ENCODE results near the gene OSBPL10. TPM values are rescaled to one million over a fixed set of nuclear protein-coding genes. Genes with fewer than 3 reads are reported as not detected.

The OSBPL10 gene
- total RNA-seq, 2 experiments from 2014 or later: 1.6 to 1.7 TPM

GRCh38 chr3:31743331-31744089 lies 237.6 kb downstream of the OSBPL10 start:
- H3K4me3 Mint-ChIP-seq: no peak overlapping the region
- H3K27ac Mint-ChIP-seq: no peak overlapping the region
- no peaks in the 10 kb centered on the region for H3K4me1 Mint-ChIP-seq
- peaks cover 5% of the 10 kb centered on the region for H3K9me3 Mint-ChIP-seq
- ChIA-PET CTCF (no interaction called here), POLR2A (no interaction called here)
- DNase-seq: no peak
- peaks cover 3% of the 10 kb centered on the region for H3K36me3 Mint-ChIP-seq (ENCODE audit: low read depth)
- no peaks in the 10 kb centered on the region for H3K27me3 Mint-ChIP-seq

- CTCF ChIA-PET: no interaction called here
- POLR2A ChIA-PET: no interaction called here
- Mint-ChIP-seq H3K36me3 (ENCODE audit: low read depth) (peaks cover 3% of the 10 kb centered on the region), H3K27me3 (peaks cover 11% of the 10 kb centered on the region), H3K4me3 (no peak overlapping the region), H3K4me1 (no peaks in the 10 kb centered on the region), H3K27ac (no peak overlapping the region), H3K9me3 (peaks cover 5% of the 10 kb centered on the region)
- DNase-seq: no peak
Measured at GRCh38 chr3:31740397-31740796, 240.7 kb downstream of the OSBPL10 start.

GRCh38 chr3:31738412-31738811 lies 242.7 kb downstream of the OSBPL10 start:
- H3K9me3 Mint-ChIP-seq: peaks cover 5% of the 10 kb centered on the region
- peaks cover 11% of the 10 kb centered on the region for H3K27me3 Mint-ChIP-seq
- ChIA-PET CTCF (no interaction called here), POLR2A (no interaction called here)
- H3K4me1 Mint-ChIP-seq: no peaks in the 10 kb centered on the region
- H3K4me3 Mint-ChIP-seq: no peak overlapping the region
- peaks cover 3% of the 10 kb centered on the region for H3K36me3 Mint-ChIP-seq (ENCODE audit: low read depth)
- DNase-seq: no peak
- no peak overlapping the region for H3K27ac Mint-ChIP-seq

- CTCF ChIA-PET: interaction anchor here (1.2 kb wide), 1 partner anchor 182 kb away, joined by 3 read pairs; no protein-coding TSS in a partner anchor
- DNase-seq: no peak
- H3K4me1 Mint-ChIP-seq: no peaks in the 10 kb centered on the region
- no peak overlapping the region for H3K27ac Mint-ChIP-seq
- peaks cover 11% of the 10 kb centered on the region for H3K27me3 Mint-ChIP-seq
- H3K36me3 Mint-ChIP-seq (ENCODE audit: low read depth): no peaks in the 10 kb centered on the region
- H3K4me3 Mint-ChIP-seq: no peak overlapping the region
- POLR2A ChIA-PET: no interaction called here
- no peaks in the 10 kb centered on the region for H3K9me3 Mint-ChIP-seq
Measured at GRCh38 chr3:31735667-31736066, 245.4 kb downstream of the OSBPL10 start.

GRCh38 chr3:31733234-31733667 lies 247.8 kb downstream of the OSBPL10 start:
- Mint-ChIP-seq H3K36me3 (ENCODE audit: low read depth) (no peaks in the 10 kb centered on the region), H3K9me3 (no peaks in the 10 kb centered on the region), H3K27me3 (peaks cover 17% of the 10 kb centered on the region), H3K4me1 (no peaks in the 10 kb centered on the region), H3K4me3 (no peak overlapping the region), H3K27ac (no peak overlapping the region)
- POLR2A ChIA-PET: no interaction called here
- no peak for DNase-seq
- CTCF ChIA-PET: interaction anchor here (0.7 kb wide), 1 partner anchor 687 kb away, joined by 7 read pairs; no protein-coding TSS in a partner anchor

- Mint-ChIP-seq H3K4me3 (no peak overlapping the region), H3K27ac (no peak overlapping the region), H3K27me3 (peaks cover 19% of the 10 kb centered on the region), H3K36me3 (ENCODE audit: low read depth) (no peaks in the 10 kb centered on the region), H3K9me3 (no peaks in the 10 kb centered on the region), H3K4me1 (no peaks in the 10 kb centered on the region)
- ChIA-PET CTCF (interaction anchor here (0.8 kb wide), 1 partner anchor 9 kb away, joined by 3 read pairs; no protein-coding TSS in a partner anchor), POLR2A (no interaction called here)
- no peak for DNase-seq
Measured at GRCh38 chr3:31732548-31732947, 248.5 kb downstream of the OSBPL10 start.

GRCh38 chr3:31729573-31729972 lies 251.5 kb downstream of the OSBPL10 start:
- CTCF ChIA-PET: no interaction called here
- Mint-ChIP-seq H3K4me3 (no peak overlapping the region), H3K27me3 (peaks cover 12% of the 10 kb centered on the region), H3K9me3 (no peaks in the 10 kb centered on the region), H3K4me1 (no peaks in the 10 kb centered on the region), H3K27ac (no peak overlapping the region), H3K36me3 (ENCODE audit: low read depth) (no peaks in the 10 kb centered on the region)
- POLR2A ChIA-PET: no interaction called here
- DNase-seq: no peak

- Mint-ChIP-seq H3K27ac (no peak overlapping the region), H3K4me3 (no peak overlapping the region), H3K36me3 (ENCODE audit: low read depth) (no peaks in the 10 kb centered on the region), H3K4me1 (no peaks in the 10 kb centered on the region), H3K9me3 (no peaks in the 10 kb centered on the region), H3K27me3 (peaks cover 12% of the 10 kb centered on the region)
- CTCF ChIA-PET: no interaction called here
- POLR2A ChIA-PET: no interaction called here
- DNase-seq: no peak
Measured at GRCh38 chr3:31729082-31729481, 252.0 kb downstream of the OSBPL10 start.

- Mint-ChIP-seq H3K27me3 (peaks cover 12% of the 10 kb centered on the region), H3K9me3 (no peaks in the 10 kb centered on the region), H3K36me3 (ENCODE audit: low read depth) (no peaks in the 10 kb centered on the region), H3K27ac (no peak overlapping the region), H3K4me1 (no peaks in the 10 kb centered on the region), H3K4me3 (no peak overlapping the region)
- POLR2A ChIA-PET: no interaction called here
- CTCF ChIA-PET: interaction anchor here (2.1 kb wide), 1 partner anchor 40 kb away, joined by 8 read pairs; no protein-coding TSS in a partner anchor
- DNase-seq: no peak
Measured at GRCh38 chr3:31728403-31728802, 252.7 kb downstream of the OSBPL10 start.

- no peaks in the 10 kb centered on the region for H3K4me1 Mint-ChIP-seq
- no peaks in the 10 kb centered on the region for H3K9me3 Mint-ChIP-seq
- ChIA-PET CTCF (interaction anchor here (0.5 kb wide), 1 partner anchor 172 kb away, joined by 5 read pairs; no protein-coding TSS in a partner anchor), POLR2A (no interaction called here)
- no peak overlapping the region for H3K27ac Mint-ChIP-seq
- no peak overlapping the region for H3K4me3 Mint-ChIP-seq
- no peak for DNase-seq
- H3K27me3 Mint-ChIP-seq: peaks cover 12% of the 10 kb centered on the region
- H3K36me3 Mint-ChIP-seq (ENCODE audit: low read depth): no peaks in the 10 kb centered on the region
Measured at GRCh38 chr3:31725976-31726375, 255.1 kb downstream of the OSBPL10 start.

GRCh38 chr3:31725568-31725967 lies 255.5 kb downstream of the OSBPL10 start:
- no peaks in the 10 kb centered on the region for H3K4me1 Mint-ChIP-seq

GRCh38 chr3:31724651-31725050 lies 256.4 kb downstream of the OSBPL10 start:
- Mint-ChIP-seq H3K27me3 (peaks cover 9% of the 10 kb centered on the region), H3K27ac (no peak overlapping the region), H3K4me3 (no peak overlapping the region), H3K36me3 (ENCODE audit: low read depth) (no peaks in the 10 kb centered on the region), H3K4me1 (no peaks in the 10 kb centered on the region), H3K9me3 (no peaks in the 10 kb centered on the region)
- DNase-seq: no peak
- ChIA-PET CTCF (interaction anchor here (0.7 to 1.5 kb wide), 7 partner anchors 8 to 44 kb away, joined by 3 to 7 read pairs (median 3); no protein-coding TSS in a partner anchor), POLR2A (interaction anchor here (0.7 kb wide), 1 partner anchor 31 kb away, joined by 4 read pairs; no protein-coding TSS in a partner anchor)

More at GRCh38 chr3:31725568-31725967, 255.5 kb downstream of the OSBPL10 start:
- DNase-seq: no peak
- ChIA-PET POLR2A (no interaction called here), CTCF (interaction anchor here (0.5 to 1.5 kb wide), 3 partner anchors 41 to 173 kb away, joined by 5 to 7 read pairs (median 5); no protein-coding TSS in a partner anchor)
- Mint-ChIP-seq H3K27me3 (peaks cover 12% of the 10 kb centered on the region), H3K9me3 (no peaks in the 10 kb centered on the region), H3K4me3 (no peak overlapping the region), H3K36me3 (ENCODE audit: low read depth) (no peaks in the 10 kb centered on the region), H3K27ac (no peak overlapping the region)

- POLR2A ChIA-PET: interaction anchor here (0.7 kb wide), 1 partner anchor 32 kb away, joined by 4 read pairs; no protein-coding TSS in a partner anchor
- no peak overlapping the region for H3K4me3 Mint-ChIP-seq
- H3K36me3 Mint-ChIP-seq (ENCODE audit: low read depth): no peaks in the 10 kb centered on the region
Measured at GRCh38 chr3:31724116-31724515, 256.9 kb downstream of the OSBPL10 start.

More at GRCh38 chr3:31724116-31724515, 256.9 kb downstream of the OSBPL10 start:
- no peaks in the 10 kb centered on the region for H3K4me1 Mint-ChIP-seq
- DNase-seq: no peak
- no peaks in the 10 kb centered on the region for H3K9me3 Mint-ChIP-seq
- peaks cover 9% of the 10 kb centered on the region for H3K27me3 Mint-ChIP-seq
- H3K27ac Mint-ChIP-seq: no peak overlapping the region
- CTCF ChIA-PET: interaction anchor here (0.9 to 1.5 kb wide), 4 partner anchors 8 to 44 kb away, joined by 3 to 7 read pairs (median 3); no protein-coding TSS in a partner anchor
